Measurements from ENCODE around the gene RASL12. TPM values are rescaled to one million over a fixed set of nuclear protein-coding genes. Genes with fewer than 3 reads are reported as not detected.

Gene RASL12
- total and polyA plus RNA-seq, 2 of the 8 experiments (the other 6 are each of a cell fraction or from before 2014, with no cell fraction given), result 9.5 to 10.3 TPM

DNA sequence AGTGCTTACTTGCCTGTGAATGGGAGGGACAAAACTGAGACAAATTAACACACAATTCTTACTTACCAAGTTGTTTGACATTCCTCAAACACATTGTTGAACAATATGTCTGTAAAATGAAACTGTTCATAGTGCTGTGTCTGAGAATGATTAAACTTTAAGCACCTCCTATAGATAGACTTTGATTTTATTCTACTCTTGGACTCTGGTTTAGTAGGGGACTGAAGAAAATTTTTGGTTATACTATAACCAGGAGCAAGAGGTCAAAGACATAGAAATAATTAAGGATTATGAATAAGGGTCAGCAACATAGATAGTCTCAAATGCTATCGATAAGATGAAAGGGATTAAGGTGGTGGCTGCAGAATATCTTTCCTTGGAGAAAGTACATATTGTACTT lies 30.5 kb downstream of the RASL12 start:
- H2BK20ac ChIP-seq (ENCODE audit: low read length), result no peak overlapping the region
- H2BK120ac ChIP-seq (replicated peaks; ENCODE audit: low read depth, low read length), result no peak overlapping the region
- no peak overlapping the region for H2BK12ac ChIP-seq (ENCODE audit: low read depth, low read length)
- ChIA-PET CTCF (ENCODE audit: partially characterized antibody) (interaction anchor here (1.2 kb wide), 1 partner anchor 41 kb away, joined by 4 read pairs; no protein-coding TSS in a partner anchor), POLR2A (ENCODE audit: partially characterized antibody) (no interaction called here)
- H2BK15ac ChIP-seq (ENCODE audit: low read length), result no peak overlapping the region
- no peak overlapping the region for H2AK5ac ChIP-seq (ENCODE audit: low read depth, low read length)
- H3K14ac ChIP-seq (ENCODE audit: insufficient read length), result no peak overlapping the region
- WGBS, 2 experiments (ENCODE audit: extremely low coverage in 1 of 2, insufficient coverage in 1 of 2, insufficient read length in 1 of 2, insufficient replicate concordance in 2 of 2, low coverage in 1 of 2, low lambda C conversion rate in 2 of 2, missing lambda C conversion rate in 1 of 2), result 83% methylated on average over 1 of the region's 1 CpG; no CpG with 5 or more reads in 1 of the 2 experiments
- H3K27ac ChIP-seq (ENCODE audit: low read depth, low read length), result no peak overlapping the region
- H3K27me3 ChIP-seq (replicated peaks in 1 of 4; ENCODE audit: control insufficient read depth in 3 of 4, extremely low read depth in 1 of 4, insufficient read depth in 3 of 4, low read length in 3 of 4), result no peaks in the 10 kb centered on the region
- no peak overlapping the region for H3K18ac ChIP-seq (ENCODE audit: extremely low read depth, low read length)
- no peaks in the 10 kb centered on the region for H3K36me3 ChIP-seq (ENCODE audit: control insufficient read depth in 2 of 4, insufficient read depth in 4 of 4, low read length in 3 of 4)
- H4K91ac ChIP-seq (replicated peaks; ENCODE audit: insufficient read length, low read length), result no peak overlapping the region
- no peak overlapping the region for H3K4me2 ChIP-seq (ENCODE audit: insufficient read depth in 1 of 2, low read depth in 2 of 2, low read length in 2 of 2)
- H3K79me2 ChIP-seq (ENCODE audit: control insufficient read depth in 1 of 2, insufficient read depth in 2 of 2, low read length in 2 of 2), result no peaks in the 10 kb centered on the region
- no peak overlapping the region for H3K4ac ChIP-seq (replicated peaks; ENCODE audit: insufficient read length, low read depth, low read length)
- H3K79me1 ChIP-seq (ENCODE audit: low read depth, low read length), result no peaks in the 10 kb centered on the region
- no peaks in the 10 kb centered on the region for H3K4me1 ChIP-seq (replicated peaks in 1 of 4; ENCODE audit: control insufficient read depth in 3 of 4, insufficient read depth in 4 of 4, low read length in 3 of 4)
- FAIRE-seq (no peak), DNase-seq (ENCODE audit: low read depth in 1 of 2, low spot score in 2 of 2) (no peak)
- H3K23me2 ChIP-seq (ENCODE audit: low read depth, low read length), result no peaks in the 10 kb centered on the region
- no peak overlapping the region for H2BK5ac ChIP-seq (ENCODE audit: low read depth, low read length)
- no peak overlapping the region for H3K9ac ChIP-seq (replicated peaks in 1 of 4; ENCODE audit: extremely low read depth in 1 of 4, low read depth in 3 of 4, low read length in 3 of 4)
- no peak overlapping the region for H4K5ac ChIP-seq (ENCODE audit: insufficient read length, low read depth, low read length)
- H3K9me3 ChIP-seq (ENCODE audit: insufficient read depth in 2 of 2, low read depth in 1 of 2, low read length in 1 of 2), result no peaks in the 10 kb centered on the region
- no peak overlapping the region for H4K8ac ChIP-seq (ENCODE audit: extremely low read depth, insufficient read depth, low read length)
- no peak overlapping the region for H3K4me3 ChIP-seq (ENCODE audit: extremely low read depth in 1 of 4, insufficient read depth in 2 of 4, low read depth in 3 of 4, low read length in 4 of 4)
- no peaks in the 10 kb centered on the region for H4K20me1 ChIP-seq (replicated peaks in 1 of 2; ENCODE audit: control insufficient read depth in 1 of 2, insufficient read depth in 2 of 2, low read length in 2 of 2)
- no peak overlapping the region for H3K56ac ChIP-seq (replicated peaks; ENCODE audit: insufficient read length, low read depth, low read length)
- no peak overlapping the region for H3K23ac ChIP-seq (ENCODE audit: insufficient read length)
- TF ChIP-seq GABPA (IDR thresholded peaks at IDR 0.05; ENCODE audit: borderline replicate concordance, insufficient read depth, low read length) (no peak), SP4 (IDR thresholded peaks at IDR 0.05; ENCODE audit: low read length) (no peak), POLR2A (IDR thresholded peaks at IDR 0.05; ENCODE audit: control extremely low read depth in 1 of 2, low read depth in 2 of 2, low read length in 2 of 2) (no peak), CHD2 (IDR thresholded peaks at IDR 0.05; ENCODE audit: low read length) (no peak), YY1 (IDR thresholded peaks at IDR 0.05; ENCODE audit: low read depth, low read length) (no peak), JUN (IDR thresholded peaks at IDR 0.05; ENCODE audit: low read depth, low read length) (no peak)
- H2AFZ ChIP-seq (ENCODE audit: low read length), result no peak overlapping the region
